HUDEP-2 (cell line): ENCODE results near the gene RFX3.

Experiments used
- DNase-seq, 76 experiments: peaks; one replicate each; lab custom pipeline; 2025; ENCODE audit not compliant: unreplicated experiment in 76 of 76; lab: John Stamatoyannopoulos, UW

Gene RFX3

DNA sequence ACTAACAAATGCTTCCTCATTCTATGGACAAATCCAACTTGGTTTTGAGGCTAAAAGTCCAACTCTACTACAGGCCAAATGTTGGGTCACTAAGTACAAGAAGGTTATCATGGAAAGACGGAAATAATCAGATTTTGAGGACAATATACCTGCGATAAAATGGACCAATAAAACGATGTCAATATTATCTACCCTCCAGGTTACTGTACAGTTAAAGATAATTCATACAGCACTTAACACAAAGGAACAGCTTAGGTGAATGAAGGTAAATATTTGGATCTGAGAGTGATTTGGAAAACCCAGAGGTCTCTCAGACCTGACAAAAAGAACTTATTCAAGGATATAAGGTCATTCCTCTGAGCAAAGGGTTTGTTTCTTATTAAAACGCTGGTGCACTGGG lies 352.4 kb downstream of the RFX3 start:
- DNase-seq = no peak

DNA sequence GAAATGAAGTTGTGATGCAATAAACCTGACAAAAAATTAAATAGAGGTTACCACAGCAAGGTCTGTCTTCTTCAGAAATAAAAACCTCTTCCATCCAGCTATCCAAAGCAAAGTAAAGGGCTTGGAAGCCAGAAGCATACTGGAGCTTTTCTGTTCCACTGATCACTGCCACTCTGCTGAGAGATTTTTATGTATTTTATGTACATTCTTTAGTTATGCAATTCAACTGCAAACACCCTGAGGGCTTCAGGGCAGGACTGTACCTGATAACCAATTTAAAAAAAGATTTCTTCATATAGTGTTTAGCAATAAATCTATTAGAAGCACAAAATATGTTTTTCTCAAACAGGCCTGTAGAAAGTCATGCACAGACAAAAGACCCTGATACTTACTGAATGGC lies 355.0 kb downstream of the RFX3 start:
- no peak for DNase-seq
